ENCODE data around the gene SYT13.
"Not testable (repeated sequence)": the region's sequence is repeated elsewhere in the genome, so short reads cannot be mapped to it uniquely, and the experiment has no call there.

The SYT13 gene

DNA sequence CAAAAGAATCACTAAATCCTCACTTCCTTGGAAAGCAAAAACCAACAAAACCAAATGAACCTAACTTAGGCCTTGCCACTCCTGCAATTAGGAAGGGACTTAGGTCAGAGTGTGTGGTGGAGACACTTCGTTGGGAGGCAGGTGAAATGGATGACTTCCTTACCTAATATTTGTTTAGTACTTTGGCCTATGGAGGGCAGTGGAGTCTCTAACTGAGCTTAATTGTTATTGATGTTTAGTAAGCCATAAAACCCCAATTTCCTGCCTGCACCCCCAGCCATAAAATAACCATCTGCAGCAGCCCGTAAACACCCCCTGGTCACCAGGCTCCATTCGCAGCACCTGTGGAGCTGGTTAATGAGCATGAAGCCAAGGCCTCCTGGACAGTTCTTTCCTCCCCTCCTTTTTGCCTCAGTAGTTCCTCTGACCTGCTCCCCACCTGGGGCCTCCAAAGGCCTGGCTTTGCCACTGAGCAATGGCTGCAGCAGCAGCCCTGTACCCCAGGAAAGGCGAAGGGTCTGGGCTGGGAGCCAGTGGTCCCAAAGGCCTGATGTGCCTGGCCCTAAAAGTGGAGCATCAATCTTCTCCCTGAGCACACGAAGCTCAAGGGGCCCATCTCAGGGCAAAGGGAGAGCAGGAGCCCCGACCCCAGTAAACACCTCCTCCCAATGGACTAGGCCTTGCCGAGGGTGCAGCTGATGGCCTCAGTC is 15.6 kb upstream of the SYT13 start:
- no peaks in the 10 kb centered on the region for H3K36me3 ChIP-seq
- no peak overlapping the region for H3K27ac ChIP-seq
- no peak overlapping the region for H3K4me3 ChIP-seq (ENCODE audit: low read depth in 1 of 2, low read length in 1 of 2)
- no peaks in the 10 kb centered on the region for H3K9me3 ChIP-seq
- H3K4me1 ChIP-seq (ENCODE audit: control insufficient read depth in 1 of 2, insufficient read depth in 1 of 2, low read depth in 1 of 2, low read length in 1 of 2), result no peaks in the 10 kb centered on the region
- peaks cover 18% of the 10 kb centered on the region for H3K27me3 ChIP-seq
- TF ChIP-seq, protein P1, sequence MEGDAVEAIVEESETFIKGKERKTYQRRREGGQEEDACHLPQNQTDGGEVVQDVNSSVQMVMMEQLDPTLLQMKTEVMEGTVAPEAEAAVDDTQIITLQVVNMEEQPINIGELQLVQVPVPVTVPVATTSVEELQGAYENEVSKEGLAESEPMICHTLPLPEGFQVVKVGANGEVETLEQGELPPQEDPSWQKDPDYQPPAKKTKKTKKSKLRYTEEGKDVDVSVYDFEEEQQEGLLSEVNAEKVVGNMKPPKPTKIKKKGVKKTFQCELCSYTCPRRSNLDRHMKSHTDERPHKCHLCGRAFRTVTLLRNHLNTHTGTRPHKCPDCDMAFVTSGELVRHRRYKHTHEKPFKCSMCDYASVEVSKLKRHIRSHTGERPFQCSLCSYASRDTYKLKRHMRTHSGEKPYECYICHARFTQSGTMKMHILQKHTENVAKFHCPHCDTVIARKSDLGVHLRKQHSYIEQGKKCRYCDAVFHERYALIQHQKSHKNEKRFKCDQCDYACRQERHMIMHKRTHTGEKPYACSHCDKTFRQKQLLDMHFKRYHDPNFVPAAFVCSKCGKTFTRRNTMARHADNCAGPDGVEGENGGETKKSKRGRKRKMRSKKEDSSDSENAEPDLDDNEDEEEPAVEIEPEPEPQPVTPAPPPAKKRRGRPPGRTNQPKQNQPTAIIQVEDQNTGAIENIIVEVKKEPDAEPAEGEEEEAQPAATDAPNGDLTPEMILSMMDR (IDR thresholded peaks at IDR 0.05), result no peak

DNA sequence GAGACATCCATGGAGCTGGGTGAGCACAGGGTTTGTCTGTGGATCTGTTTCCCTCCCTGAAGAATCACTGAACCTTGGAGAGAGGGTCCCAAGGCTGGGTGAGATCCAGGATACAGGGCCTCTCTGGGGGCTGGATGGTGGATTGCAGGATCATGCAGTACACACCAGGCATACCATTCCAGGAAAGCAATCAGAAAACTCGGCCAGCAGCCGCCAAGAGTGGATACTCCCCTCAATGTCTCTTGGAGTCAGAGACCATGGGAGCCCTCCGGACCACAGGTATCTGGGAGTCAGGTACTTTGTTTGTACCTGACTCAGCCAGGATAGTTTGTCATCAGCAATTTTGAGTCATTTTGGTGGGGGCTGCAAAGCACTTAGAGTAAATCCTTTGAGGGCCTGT is 14.6 kb upstream of the SYT13 start:
- Histone ChIP-seq H3K4me3 (ENCODE audit: low read depth in 1 of 2, low read length in 1 of 2) (no peak overlapping the region), H3K27me3 (peaks cover 15% of the 10 kb centered on the region), H3K27ac (no peak overlapping the region), H3K4me1 (ENCODE audit: control insufficient read depth in 1 of 2, insufficient read depth in 1 of 2, low read depth in 1 of 2, low read length in 1 of 2) (no peaks in the 10 kb centered on the region), H3K36me3 (no peaks in the 10 kb centered on the region), H3K9me3 (no peaks in the 10 kb centered on the region)
- TF ChIP-seq, protein P1 (IDR thresholded peaks at IDR 0.05), result no peak

DNA sequence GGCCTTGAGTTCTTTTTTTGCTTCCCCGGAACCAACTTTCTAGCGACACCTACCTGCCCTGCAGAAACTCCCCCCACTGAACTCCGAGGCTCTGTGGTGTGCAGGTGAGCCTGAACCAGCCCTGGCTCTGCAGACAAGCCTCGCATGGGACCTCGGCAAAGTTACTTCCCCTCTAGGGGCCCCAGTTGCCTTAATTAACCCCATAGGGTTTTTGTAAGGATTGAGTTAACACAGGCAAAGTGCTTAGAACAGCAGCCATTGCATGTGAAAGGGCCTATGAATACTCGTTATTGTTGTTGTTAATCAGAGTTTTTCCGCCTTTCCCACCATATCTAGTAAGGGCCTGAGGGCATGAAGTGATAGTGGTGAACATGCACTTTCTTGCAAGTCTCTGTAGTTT is 12.6 kb upstream of the SYT13 start:
- no peak overlapping the region for H3K27ac ChIP-seq
- H3K36me3 ChIP-seq, result no peaks in the 10 kb centered on the region
- no peak overlapping the region for H3K4me3 ChIP-seq (ENCODE audit: low read depth in 1 of 2, low read length in 1 of 2)
- TF ChIP-seq, protein P1 (IDR thresholded peaks at IDR 0.05), result no peak
- no peaks in the 10 kb centered on the region for H3K4me1 ChIP-seq (ENCODE audit: control insufficient read depth in 1 of 2, insufficient read depth in 1 of 2, low read depth in 1 of 2, low read length in 1 of 2)
- peaks cover 15% of the 10 kb centered on the region for H3K27me3 ChIP-seq
- no peaks in the 10 kb centered on the region for H3K9me3 ChIP-seq

DNA sequence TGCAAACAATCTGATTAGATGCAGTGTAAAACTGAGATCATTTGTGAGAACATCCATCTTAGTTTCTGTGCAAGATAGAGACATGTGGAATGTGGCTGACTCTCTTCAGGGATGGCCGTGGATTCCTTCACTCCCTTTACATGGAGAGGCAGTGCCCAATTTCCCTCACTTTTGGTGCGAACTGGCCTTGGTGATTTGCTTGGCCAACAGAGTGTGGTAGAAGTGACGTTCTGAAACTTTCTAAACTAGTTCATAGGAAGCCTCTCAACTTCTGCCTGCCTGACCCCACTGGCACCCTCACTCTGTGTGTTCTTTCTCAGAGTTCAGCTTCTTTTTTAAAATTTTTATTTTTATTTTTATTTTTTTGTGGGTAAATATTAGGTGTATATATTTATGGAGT is 9.9 kb upstream of the SYT13 start:
- TF ChIP-seq, protein P1 (IDR thresholded peaks at IDR 0.05), result no peak
- Histone ChIP-seq H3K36me3 (no peaks in the 10 kb centered on the region), H3K4me3 (ENCODE audit: low read depth in 1 of 2, low read length in 1 of 2) (no peak overlapping the region), H3K4me1 (ENCODE audit: control insufficient read depth in 1 of 2, insufficient read depth in 1 of 2, low read depth in 1 of 2, low read length in 1 of 2) (no peaks in the 10 kb centered on the region), H3K27me3 (peaks cover 38% of the 10 kb centered on the region), H3K27ac (no peak overlapping the region), H3K9me3 (no peaks in the 10 kb centered on the region)

DNA sequence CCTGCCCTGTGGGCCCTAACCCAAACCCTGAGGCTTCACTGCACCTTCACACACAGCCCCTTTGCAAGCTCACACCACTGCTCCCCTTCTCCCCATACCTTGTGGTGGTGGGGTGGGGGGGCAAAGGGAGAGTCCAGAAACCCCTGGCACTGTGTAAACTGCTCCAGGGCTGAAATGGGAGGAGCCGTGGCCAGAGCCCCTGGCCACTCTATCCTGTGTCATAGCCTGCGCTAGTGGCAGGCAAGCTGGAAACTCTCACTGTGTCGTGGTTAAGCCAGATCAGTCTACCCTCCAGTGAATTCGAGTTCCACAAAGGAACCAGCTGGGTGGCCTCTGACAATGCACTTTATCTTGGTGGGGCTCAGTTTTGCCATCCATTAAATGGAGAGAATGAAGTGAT is 8.4 kb upstream of the SYT13 start:
- Histone ChIP-seq H3K27me3 (peaks cover 54% of the 10 kb centered on the region), H3K4me1 (ENCODE audit: control insufficient read depth in 1 of 2, insufficient read depth in 1 of 2, low read depth in 1 of 2, low read length in 1 of 2) (no peaks in the 10 kb centered on the region), H3K4me3 (ENCODE audit: low read depth in 1 of 2, low read length in 1 of 2) (no peak overlapping the region), H3K9me3 (no peaks in the 10 kb centered on the region), H3K36me3 (no peaks in the 10 kb centered on the region), H3K27ac (no peak overlapping the region)
- TF ChIP-seq, protein P1 (IDR thresholded peaks at IDR 0.05), result no peak

DNA sequence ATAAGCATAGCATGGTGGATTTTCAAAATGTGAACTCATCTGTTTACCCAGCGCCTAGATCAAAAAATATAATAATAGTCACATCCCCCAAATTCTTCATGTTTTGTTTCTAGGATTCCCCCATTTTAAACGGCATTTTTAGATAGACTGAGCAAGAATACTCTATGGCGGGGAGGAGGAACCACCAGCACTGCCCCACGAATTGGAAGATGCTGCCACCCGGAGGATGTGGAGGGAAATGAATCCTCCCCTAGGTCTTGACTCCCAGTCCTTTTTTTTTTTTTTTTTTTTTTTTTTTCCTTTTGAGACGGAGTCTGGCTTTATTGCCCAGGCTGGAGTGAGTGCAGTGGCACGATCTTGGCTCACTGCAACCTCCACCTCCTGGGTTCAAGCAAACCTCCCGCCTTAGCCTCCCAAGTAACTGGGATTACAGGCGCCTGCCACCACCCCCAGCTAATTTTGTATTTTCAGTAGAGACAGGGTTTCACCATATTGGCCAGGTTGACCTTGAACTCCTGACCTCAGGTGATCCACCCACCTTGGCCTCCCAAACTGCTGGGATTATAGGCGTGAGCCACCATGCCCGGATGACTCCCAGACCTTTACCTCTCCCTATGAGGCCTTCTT is 7.5 kb upstream of the SYT13 start:
- not testable (repeated sequence) for H3K36me3 ChIP-seq; H3K9me3 ChIP-seq; H3K27ac ChIP-seq; H3K4me3 ChIP-seq (ENCODE audit: low read depth in 1 of 2, low read length in 1 of 2); H3K4me1 ChIP-seq (ENCODE audit: control insufficient read depth in 1 of 2, insufficient read depth in 1 of 2, low read depth in 1 of 2, low read length in 1 of 2)
- peaks cover 62% of the 10 kb centered on the region for H3K27me3 ChIP-seq
